Measurements from ENCODE around the gene GOSR2. TPM values are rescaled to one million over a fixed set of nuclear protein-coding genes. Genes with fewer than 3 reads are reported as not detected.

The GOSR2 gene
- total RNA-seq, 4 donors from 2014 or later = 37.7 to 44.9 (median 43.8) TPM

DNA sequence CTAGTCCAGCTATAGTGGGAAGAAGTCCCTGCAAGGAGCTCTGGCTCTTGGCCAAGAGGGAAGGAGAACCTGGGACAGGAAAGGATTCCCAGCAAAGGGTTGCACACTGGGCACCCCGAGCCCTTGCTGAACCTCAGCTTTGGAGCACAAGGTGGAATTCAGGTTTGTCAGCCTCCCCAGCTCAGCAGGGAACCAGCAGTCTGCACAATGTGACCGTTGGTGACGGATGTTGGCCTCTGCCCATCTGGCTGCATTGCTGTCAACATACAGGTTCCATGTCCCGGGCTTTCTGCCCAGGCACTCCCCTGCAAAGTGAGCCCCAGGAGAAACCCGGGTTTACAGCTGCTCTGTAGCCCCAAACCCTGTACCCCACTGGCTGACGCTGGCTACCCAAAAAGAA is 49.4 kb downstream of the GOSR2 start:
- no peak for DNase-seq (ENCODE audit: extremely low spot score)
- intact Hi-C loops (cut with DNase I) = no loop called here
- Histone ChIP-seq H3K4me3 (no peak overlapping the region), H3K9me3 (no peaks in the 10 kb centered on the region), H3K4me1 (no peaks in the 10 kb centered on the region), H3K27me3 (peaks cover 0 to 28% (median 5%) of the 10 kb centered on the region in 4 donors), H3K27ac (replicated peaks in 1 of 4) (no peak overlapping the region), H3K36me3 (peaks cover 0 to 25% (median 10%) of the 10 kb centered on the region in 4 donors)
- WGBS = 70% methylated on average over 4 of the region's 6 CpGs
- TF ChIP-seq CTCF (IDR thresholded peaks at IDR 0.05) = no peak
- TF ChIP-seq EP300 (IDR thresholded peaks at IDR 0.05) = no peak
- TF ChIP-seq POLR2AphosphoS5 (IDR thresholded peaks at IDR 0.05) = no peak
- TF ChIP-seq POLR2A (IDR thresholded peaks at IDR 0.05; ENCODE audit: low read depth) = no peak

GRCh38 chr17:46974086-46974485 is 51.1 kb downstream of the GOSR2 start:
- Histone ChIP-seq H3K27ac (replicated peaks in 1 of 4) (no peak overlapping the region), H3K36me3 (peaks cover 0 to 8% (median 1%) of the 10 kb centered on the region in 4 donors), H3K9me3 (no peaks in the 10 kb centered on the region), H3K4me3 (no peak overlapping the region), H3K4me1 (peaks cover 13 to 14% (median 14%) of the 10 kb centered on the region in 4 donors), H3K27me3 (peaks cover 0 to 45% (median 18%) of the 10 kb centered on the region in 4 donors)
- intact Hi-C loops (cut with DNase I) = no loop called here
- DNase-seq (ENCODE audit: extremely low spot score) = no peak
- 77% methylated on average over 11 of the region's 11 CpGs for WGBS
- no peak for TF ChIP-seq EP300 (IDR thresholded peaks at IDR 0.05)
- no peak for TF ChIP-seq CTCF (IDR thresholded peaks at IDR 0.05)
- TF ChIP-seq POLR2A (IDR thresholded peaks at IDR 0.05; ENCODE audit: low read depth) = no peak
- no peak for TF ChIP-seq POLR2AphosphoS5 (IDR thresholded peaks at IDR 0.05)

DNA sequence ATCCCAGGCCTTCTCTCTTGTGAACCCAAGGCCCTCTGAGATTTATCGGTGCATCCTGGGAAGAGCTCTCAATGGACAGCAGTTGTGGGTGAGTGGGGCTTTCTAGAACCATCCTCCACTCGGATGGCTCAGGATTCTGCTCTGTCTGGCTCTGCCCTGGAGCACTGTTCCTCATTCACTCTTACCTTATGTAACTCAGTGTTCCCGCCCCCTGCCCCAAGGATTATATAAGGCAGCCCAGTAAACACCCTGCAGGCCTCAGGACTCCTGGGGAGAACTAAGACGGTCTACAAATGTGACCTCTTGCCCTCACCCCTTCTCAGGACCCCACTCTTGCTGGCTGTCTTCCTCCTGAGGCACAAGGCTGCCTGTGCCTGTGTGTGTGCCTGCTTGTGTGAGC is 52.3 kb downstream of the GOSR2 start:
- intact Hi-C loops (cut with DNase I) = no loop called here

GRCh38 chr17:46976626-46977270 is 53.8 kb downstream of the GOSR2 start:
- peaks cover 0 to 68% (median 22%) of the 10 kb centered on the region in 4 donors for H3K27me3 ChIP-seq

More for the DNA sequence above, 52.3 kb downstream of the GOSR2 start:
- DNase-seq (ENCODE audit: extremely low spot score) = no peak
- H3K4me3 ChIP-seq = no peak overlapping the region
- H3K27me3 ChIP-seq = peaks cover 0 to 55% (median 22%) of the 10 kb centered on the region in 4 donors
- H3K27ac ChIP-seq (replicated peaks in 1 of 4) = no peak overlapping the region
- no peak for TF ChIP-seq POLR2AphosphoS5 (IDR thresholded peaks at IDR 0.05)
- TF ChIP-seq EP300 (IDR thresholded peaks at IDR 0.05) = no peak
- TF ChIP-seq CTCF (IDR thresholded peaks at IDR 0.05) = no peak
- TF ChIP-seq POLR2A (IDR thresholded peaks at IDR 0.05; ENCODE audit: low read depth) = no peak
- no peaks in the 10 kb centered on the region for H3K9me3 ChIP-seq
- H3K36me3 ChIP-seq = no peaks in the 10 kb centered on the region
- 83% methylated on average over 4 of the region's 4 CpGs for WGBS
- H3K4me1 ChIP-seq = peaks cover 17 to 22% (median 22%) of the 10 kb centered on the region in 4 donors

More at GRCh38 chr17:46976626-46977270, 53.8 kb downstream of the GOSR2 start:
- Histone ChIP-seq H3K9me3 (no peaks in the 10 kb centered on the region), H3K4me1 (peaks cover 17 to 22% (median 22%) of the 10 kb centered on the region in 4 donors), H3K27ac (replicated peaks in 1 of 4) (no peak overlapping the region), H3K36me3 (no peaks in the 10 kb centered on the region), H3K4me3 (no peak overlapping the region)
- TF ChIP-seq EP300 (IDR thresholded peaks at IDR 0.05) (no peak), POLR2AphosphoS5 (IDR thresholded peaks at IDR 0.05) (no peak), POLR2A (IDR thresholded peaks at IDR 0.05; ENCODE audit: low read depth) (no peak), CTCF (IDR thresholded peaks at IDR 0.05) (no peak)
- no peak for DNase-seq (ENCODE audit: extremely low spot score)
- WGBS = 74% methylated on average over 14 of the region's 14 CpGs
- intact Hi-C loops (cut with DNase I) = no loop called here
